Right lung (tissue), 10 donors: ENCODE data around the gene ITGA4. TPM values are rescaled to one million over a fixed set of nuclear protein-coding genes. Genes with fewer than 3 reads are reported as not detected.
"Not testable (repeated sequence)": the region's sequence is repeated elsewhere in the genome, so short reads cannot be mapped to it uniquely, and the experiment has no call there.

Source experiments
- DNase-seq, 2 donors: peaks; one replicate each; pipeline ENCODE4 v3.0.0-alpha.2; 2013
- long read RNA-seq, 8 donors: transcript quantifications; one replicate each; lab custom pipeline, GENCODE V29; 2026
- polyA plus RNA-seq, 5 donors: library from polyadenylated mRNA; unstranded; fragments of 120-200 nt; gene quantifications; one replicate each; pipeline versions ENCODE4 v1.2.1 to v1.2.3, GENCODE V29; 2013; ENCODE audit warnings: inconsistent platforms in 1 of 5, low replicate concordance in 1 of 5; ENCODE audit not compliant: insufficient read length in 5 of 5, insufficient read depth in 1 of 5

Gene ITGA4
- 10 to 100 TPM; 14.3 to 29.4 (median 25.3) TPM for polyA plus RNA-seq
- long read RNA-seq, donor 1, full-length matches to known transcripts, result 1 of 1 reads
- long read RNA-seq, donor 1, partial matches to known transcripts, result 0 of 1 reads
- long read RNA-seq, donor 1, other reads (novel, unspliced or antisense), result 0 of 1 reads
- long read RNA-seq, donor 2, full-length matches to known transcripts, result 2 of 2 reads
- long read RNA-seq, donor 2, partial matches to known transcripts, result 0 of 2 reads
- long read RNA-seq, donor 2, other reads (novel, unspliced or antisense), result 0 of 2 reads
- long read RNA-seq, donor 3, full-length matches to known transcripts, result 1 of 1 reads
- long read RNA-seq, donor 3, partial matches to known transcripts, result 0 of 1 reads
- long read RNA-seq, donor 3, other reads (novel, unspliced or antisense), result 0 of 1 reads
- long read RNA-seq, donor 4, full-length matches to known transcripts, result 3 of 3 reads
- long read RNA-seq, donor 4, partial matches to known transcripts, result 0 of 3 reads
- long read RNA-seq, donor 4, other reads (novel, unspliced or antisense), result 0 of 3 reads
- long read RNA-seq, donor 5, full-length matches to known transcripts, result 4 of 4 reads
- long read RNA-seq, donor 5, partial matches to known transcripts, result 0 of 4 reads
- long read RNA-seq, donor 5, other reads (novel, unspliced or antisense), result 0 of 4 reads
- long read RNA-seq, donor 6, full-length matches to known transcripts, result 1 of 1 reads
- long read RNA-seq, donor 6, partial matches to known transcripts, result 0 of 1 reads
- long read RNA-seq, donor 6, other reads (novel, unspliced or antisense), result 0 of 1 reads
- long read RNA-seq, donor 7, full-length matches to known transcripts, result 5 of 5 reads
- long read RNA-seq, donor 7, partial matches to known transcripts, result 0 of 5 reads
- long read RNA-seq, donor 7, other reads (novel, unspliced or antisense), result 0 of 5 reads
- long read RNA-seq, donor 8, result 0 reads

DNA sequence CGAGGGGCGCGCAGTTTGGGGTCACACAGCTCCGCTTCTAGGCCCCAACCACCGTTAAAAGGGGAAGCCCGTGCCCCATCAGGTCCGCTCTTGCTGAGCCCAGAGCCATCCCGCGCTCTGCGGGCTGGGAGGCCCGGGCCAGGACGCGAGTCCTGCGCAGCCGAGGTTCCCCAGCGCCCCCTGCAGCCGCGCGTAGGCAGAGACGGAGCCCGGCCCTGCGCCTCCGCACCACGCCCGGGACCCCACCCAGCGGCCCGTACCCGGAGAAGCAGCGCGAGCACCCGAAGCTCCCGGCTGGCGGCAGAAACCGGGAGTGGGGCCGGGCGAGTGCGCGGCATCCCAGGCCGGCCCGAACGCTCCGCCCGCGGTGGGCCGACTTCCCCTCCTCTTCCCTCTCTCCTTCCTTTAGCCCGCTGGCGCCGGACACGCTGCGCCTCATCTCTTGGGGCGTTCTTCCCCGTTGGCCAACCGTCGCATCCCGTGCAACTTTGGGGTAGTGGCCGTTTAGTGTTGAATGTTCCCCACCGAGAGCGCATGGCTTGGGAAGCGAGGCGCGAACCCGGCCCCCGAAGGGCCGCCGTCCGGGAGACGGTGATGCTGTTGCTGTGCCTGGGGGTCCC is at the start of gene ITGA4:
Gene ITGA4 (plus strand): TSS at position 266 of the 620 bp plus-strand sequence. CDS start 269 bp downstream, at position 535.
- DNase-seq, result peak; percentile 57 to 58

GRCh38 chr2:181408861-181409260 is 48.3 kb upstream of the ITGA4 start:
- DNase-seq, result no peak

- no peak for DNase-seq
These were observed 45.9 kb upstream of the ITGA4 start for GRCh38 chr2:181411105-181411849.

DNA sequence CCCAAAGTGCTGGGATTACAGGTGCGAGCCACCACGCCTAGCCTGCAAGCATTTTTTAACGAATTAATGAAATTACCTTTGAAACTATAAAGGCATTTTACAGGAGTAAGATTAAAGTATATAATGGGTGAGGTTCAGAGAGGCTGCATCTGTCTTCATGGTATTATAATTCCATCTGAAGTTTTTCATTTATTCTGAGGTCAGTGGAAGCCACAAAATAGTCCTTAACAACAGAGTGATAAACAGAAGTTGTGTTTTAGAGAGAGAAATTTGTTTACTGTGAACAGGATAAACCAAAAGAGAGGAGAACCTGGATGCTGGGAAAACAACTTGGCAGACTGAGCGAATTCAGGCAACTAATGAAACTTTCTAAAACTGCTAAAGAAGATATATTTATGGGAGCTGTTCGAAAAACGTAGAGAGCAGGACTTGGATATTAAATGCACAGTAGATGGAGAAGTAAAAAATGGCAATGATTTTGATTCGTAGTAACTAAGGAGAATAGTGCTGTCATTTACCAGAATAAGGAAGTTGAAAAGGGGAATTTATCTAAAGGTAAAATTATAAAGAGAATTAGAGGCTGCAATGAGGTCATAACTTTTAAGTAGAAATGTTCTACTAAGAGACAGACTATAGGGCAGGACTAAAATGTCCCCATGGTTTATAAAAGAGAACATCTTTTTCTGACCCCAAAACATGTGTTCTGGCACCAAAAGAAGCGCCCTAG is 37.9 kb upstream of the ITGA4 start:
- no peak for DNase-seq

GRCh38 chr2:181420259-181421130 is 36.7 kb upstream of the ITGA4 start:
- no peak for DNase-seq

DNA sequence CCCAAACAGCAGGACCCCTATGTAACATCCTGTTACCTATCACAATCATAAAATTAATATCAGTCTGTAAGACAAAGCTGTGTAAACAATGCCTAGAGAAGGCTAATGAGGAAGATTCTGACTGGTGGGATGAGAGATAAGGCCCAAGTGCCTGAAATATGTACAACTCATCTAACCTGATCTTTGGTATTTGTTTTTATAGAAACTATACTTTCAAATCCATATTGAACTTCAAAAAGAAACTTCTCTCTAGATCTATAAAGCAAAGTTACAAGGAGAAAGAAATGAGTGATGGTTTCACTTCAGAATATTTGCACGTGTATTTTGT is 36.1 kb upstream of the ITGA4 start:
- DNase-seq, result no peak

GRCh38 chr2:181421464-181421863 is 35.7 kb upstream of the ITGA4 start:
- DNase-seq, result no peak

GRCh38 chr2:181426672-181427071 is 30.5 kb upstream of the ITGA4 start:
- no peak for DNase-seq

DNA sequence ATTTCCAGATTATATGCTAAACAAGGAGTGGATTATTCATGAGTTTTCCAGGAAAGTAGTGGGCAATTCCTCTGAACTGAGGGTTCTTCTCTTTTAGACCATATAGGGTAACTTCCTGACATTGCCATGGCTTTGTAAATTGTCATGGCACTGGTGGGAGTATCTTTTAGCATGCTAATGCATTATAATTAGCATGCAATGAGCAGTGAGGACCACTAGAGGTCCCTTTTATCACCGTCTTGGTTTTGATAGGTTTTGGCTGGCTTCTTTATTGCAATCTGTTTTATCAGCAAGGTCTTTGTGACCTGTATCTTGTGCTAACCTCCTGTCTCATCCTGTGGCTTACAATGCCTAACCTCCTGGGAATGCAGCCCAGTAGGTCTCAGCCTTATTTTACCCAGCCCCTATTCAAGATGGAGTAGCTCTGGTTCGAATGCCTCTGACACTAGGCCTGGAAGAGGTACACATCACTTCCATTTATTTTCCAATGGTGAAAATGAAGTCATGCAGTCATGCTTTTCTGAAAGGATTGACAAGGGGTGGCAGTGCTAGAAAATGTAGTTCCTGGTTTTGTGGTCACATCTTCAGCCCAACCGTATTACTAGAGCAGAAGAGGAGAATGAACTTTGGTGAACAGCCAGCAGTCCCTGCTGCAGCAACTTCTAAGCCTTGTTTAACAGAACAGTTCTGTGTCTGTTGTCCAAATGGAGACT is 26.6 kb upstream of the ITGA4 start:
- no peak for DNase-seq

GRCh38 chr2:181431674-181432073 is 25.5 kb upstream of the ITGA4 start:
- no peak for DNase-seq

DNA sequence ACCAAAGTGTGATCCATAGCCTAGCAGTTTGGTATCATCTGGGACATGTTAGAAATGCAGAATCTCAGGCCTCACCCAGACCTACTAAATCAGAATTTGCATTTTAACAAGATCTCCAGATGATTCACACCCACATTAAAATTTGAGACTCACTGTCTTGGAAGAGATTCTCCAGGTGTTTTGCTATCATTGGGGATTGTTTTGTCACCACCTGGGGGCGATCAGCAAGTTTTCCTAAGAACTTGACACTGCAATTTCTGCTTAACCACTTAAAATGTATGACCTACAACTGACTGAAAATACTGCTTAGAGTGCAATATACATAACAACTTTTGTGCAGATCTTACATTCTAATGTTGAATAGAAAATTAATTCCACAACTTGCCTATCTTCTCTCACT is 18.9 kb upstream of the ITGA4 start:
- DNase-seq, result no peak

GRCh38 chr2:181440344-181440743 is 16.8 kb upstream of the ITGA4 start:
- no peak for DNase-seq

- no peak for DNase-seq
These were observed 16.3 kb upstream of the ITGA4 start for GRCh38 chr2:181440919-181441318.

GRCh38 chr2:181441670-181442069 is 15.5 kb upstream of the ITGA4 start:
- no peak for DNase-seq

DNA sequence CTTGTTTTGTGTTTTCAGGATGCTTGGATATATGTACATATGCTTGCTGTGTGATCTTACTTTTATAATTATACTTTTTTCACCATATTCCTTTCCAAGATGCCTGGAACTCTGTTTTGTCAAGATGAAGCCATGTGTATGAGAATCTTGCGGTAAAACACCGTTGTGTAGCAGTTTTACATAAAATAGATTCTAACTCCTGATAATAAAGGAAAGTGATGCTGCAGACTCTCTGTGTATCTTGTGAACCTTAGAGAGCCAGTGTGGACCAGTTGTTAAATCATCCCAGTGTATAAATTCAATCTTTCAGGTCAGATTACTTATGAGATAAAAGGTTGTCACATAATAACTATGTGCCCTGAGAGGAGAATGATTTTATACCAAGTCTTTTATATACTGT is 12.5 kb upstream of the ITGA4 start:
- DNase-seq, result no peak

- DNase-seq, result no peak
These were observed 10.2 kb upstream of the ITGA4 start for GRCh38 chr2:181446985-181447384.

DNA sequence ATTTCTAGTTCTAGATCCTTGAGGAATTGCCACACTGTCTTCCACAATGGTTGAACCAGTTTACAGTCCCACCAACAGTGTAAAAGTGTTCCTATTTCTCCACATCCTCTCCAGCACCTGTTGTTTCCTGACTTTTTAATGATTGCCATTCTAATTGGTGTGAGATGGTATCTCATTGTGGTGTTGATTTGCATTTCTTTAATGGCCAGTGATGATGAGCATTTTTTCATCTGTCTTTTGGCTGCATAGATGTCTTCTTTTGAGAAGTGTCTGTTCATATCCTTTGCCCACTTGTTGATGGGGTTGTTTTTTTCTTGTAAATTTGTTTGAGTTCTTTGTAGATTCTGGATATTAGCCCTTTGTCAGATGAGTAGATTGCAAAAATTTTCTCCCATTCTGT is 7.9 kb upstream of the ITGA4 start:
- DNase-seq, result not testable (repeated sequence)

DNA sequence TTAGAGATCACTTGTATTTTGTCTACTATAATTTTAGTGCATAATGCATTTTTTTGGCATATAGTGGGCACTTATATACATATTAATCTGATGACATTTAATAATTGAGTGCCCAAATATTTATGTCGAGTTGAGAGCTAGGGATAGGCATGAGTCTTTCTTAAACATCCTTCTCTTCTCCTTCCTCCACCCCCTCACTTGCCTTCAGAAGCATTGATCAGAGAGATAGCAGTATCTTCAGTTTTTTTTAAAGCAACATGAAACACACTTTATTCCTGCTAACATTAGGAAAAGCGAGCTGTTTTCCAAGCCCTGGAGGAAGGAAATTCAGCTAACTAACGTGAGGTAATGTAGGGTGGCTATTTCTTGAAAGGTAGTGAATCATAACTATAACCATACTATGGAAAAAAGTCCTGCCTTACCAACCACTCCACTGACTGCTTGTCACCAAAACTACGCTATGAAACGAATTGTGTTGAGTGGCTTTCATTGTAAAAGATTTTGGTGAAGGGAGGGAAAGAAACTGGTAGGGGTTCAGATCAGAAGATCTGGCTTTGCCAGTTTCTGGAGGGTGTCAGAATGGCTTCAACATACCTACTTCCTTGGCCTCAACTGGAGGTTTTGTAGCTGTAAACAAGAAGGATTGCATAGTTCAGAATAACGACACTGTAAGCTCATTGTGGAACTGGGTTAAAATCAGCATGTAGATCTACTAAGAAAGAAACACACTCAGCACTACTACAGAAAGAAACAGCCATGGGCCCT is 2.3 kb upstream of the ITGA4 start:
- no peak for DNase-seq
